ENCODE measurements around the gene C22orf39.

C22orf39 gene

GRCh38 chr22:19476023-19476422 is 28.5 kb upstream of the C22orf39 start:
- DNase-seq = no peak

- DNase-seq = no peak
Observed at GRCh38 chr22:19473578-19473977, 26.1 kb upstream of the C22orf39 start.

- DNase-seq = no peak
Observed at GRCh38 chr22:19472233-19472632, 24.7 kb upstream of the C22orf39 start.

- no peak for DNase-seq
Observed at GRCh38 chr22:19471572-19471971, 24.1 kb upstream of the C22orf39 start.

- no peak for DNase-seq
Observed at GRCh38 chr22:19470010-19470409, 22.5 kb upstream of the C22orf39 start.

GRCh38 chr22:19469421-19469820 is 21.9 kb upstream of the C22orf39 start:
- no peak for DNase-seq

- DNase-seq = no peak
Observed at GRCh38 chr22:19467912-19468311, 20.4 kb upstream of the C22orf39 start.

- no peak for DNase-seq
Observed at GRCh38 chr22:19466848-19467752, 19.6 kb upstream of the C22orf39 start.

GRCh38 chr22:19466126-19466716 is 18.7 kb upstream of the C22orf39 start:
- no peak for DNase-seq

GRCh38 chr22:19464975-19465374 is 17.5 kb upstream of the C22orf39 start:
- no peak for DNase-seq

GRCh38 chr22:19464546-19464945 is 17.0 kb upstream of the C22orf39 start:
- no peak for DNase-seq

GRCh38 chr22:19463491-19464469 is 16.3 kb upstream of the C22orf39 start:
- no peak for DNase-seq

- DNase-seq = no peak
Observed at GRCh38 chr22:19463008-19463407, 15.5 kb upstream of the C22orf39 start.

- DNase-seq = no peak
Observed at GRCh38 chr22:19461506-19461905, 14.0 kb upstream of the C22orf39 start.

GRCh38 chr22:19460036-19460435 is 12.5 kb upstream of the C22orf39 start:
- no peak for DNase-seq

GRCh38 chr22:19457828-19458428 is 10.4 kb upstream of the C22orf39 start:
- DNase-seq = no peak

GRCh38 chr22:19456541-19456940 is 9.0 kb upstream of the C22orf39 start:
- DNase-seq = no peak

- no peak for DNase-seq
Observed at GRCh38 chr22:19455585-19456370, 8.3 kb upstream of the C22orf39 start.

- DNase-seq = no peak
Observed at GRCh38 chr22:19455033-19455432, 7.5 kb upstream of the C22orf39 start.

GRCh38 chr22:19454156-19454555 is 6.6 kb upstream of the C22orf39 start:
- no peak for DNase-seq

GRCh38 chr22:19453718-19454117 is 6.2 kb upstream of the C22orf39 start:
- no peak for DNase-seq

- DNase-seq = no peak
Observed at GRCh38 chr22:19451570-19451969, 4.1 kb upstream of the C22orf39 start.
